MM.1S (cell line): Measurements from ENCODE around the gene FGFBP1.

Experiments used
- DNase-seq: peaks from one replicate; pipeline ENCODE4 v3.0.0-alpha.2; 2015
- H2AFZ ChIP-seq: fragments of 300-600 bp; sonication (generic); 2 replicates; pipeline ENCODE4 v1.6.0; 2016; ENCODE audit warnings: antibody characterized with exemption, low read length
- H3F3A ChIP-seq: fragments of 300-600 bp; sonication (generic); 2 replicates; pipeline ENCODE4 v1.6.1; 2016; ENCODE audit warnings: mild to moderate bottlenecking, antibody characterized with exemption, low read length, moderate library complexity, mixed read lengths; ENCODE audit not compliant: insufficient read depth
- H3K27ac ChIP-seq: fragments of 300-600 bp; sonication (generic); 2 replicates; pipeline ENCODE4 v1.5.1; 2016; ENCODE audit warnings: mild to moderate bottlenecking, low read length
- H3K27me3 ChIP-seq: fragments of 300-600 bp; sonication (generic); replicated peaks from 2 replicates; pipeline ENCODE4 v1.6.0; 2016; ENCODE audit warnings: low read length; ENCODE audit not compliant: insufficient read depth
- H3K36me3 ChIP-seq: fragments of 300-600 bp; sonication (generic); replicated peaks from 2 replicates; pipeline ENCODE4 v1.6.1; 2016; ENCODE audit warnings: mild to moderate bottlenecking, low read length, mixed read lengths; ENCODE audit not compliant: insufficient read depth
- H3K4me1 ChIP-seq: fragments of 300-600 bp; sonication (generic); 2 replicates; pipeline ENCODE4 v1.6.1; 2016; ENCODE audit warnings: low read length, mixed read lengths
- H3K4me2 ChIP-seq: fragments of 300-600 bp; sonication (generic); 2 replicates; pipeline ENCODE4 v1.6.0; 2016; ENCODE audit warnings: low read depth, low read length
- H3K4me3 ChIP-seq: fragments of 300-600 bp; sonication (generic); 2 replicates; pipeline ENCODE4 v1.5.1; 2016; ENCODE audit warnings: low read length, mixed read lengths
- H3K79me2 ChIP-seq: fragments of 300-600 bp; sonication (generic); 2 replicates; pipeline ENCODE4 v1.6.1; 2016; ENCODE audit warnings: mixed run types, low read length, mixed read lengths
- H3K9ac ChIP-seq: fragments of 300-600 bp; sonication (generic); 2 replicates; pipeline ENCODE4 v1.6.1; 2016; ENCODE audit warnings: low read length, mixed read lengths
- H3K9me2 ChIP-seq: fragments of 300-600 bp; sonication (generic); replicated peaks from 2 replicates; pipeline ENCODE4 v1.6.1; 2016; ENCODE audit warnings: mild to moderate bottlenecking, low read length, mixed read lengths; ENCODE audit not compliant: insufficient read depth
- H3K9me3 ChIP-seq: fragments of 300-600 bp; sonication (generic); replicated peaks from 2 replicates; pipeline ENCODE4 v1.6.1; 2016; ENCODE audit warnings: mild to moderate bottlenecking, low read length, mixed read lengths; ENCODE audit not compliant: insufficient read depth
- H4K20me1 ChIP-seq: fragments of 300-600 bp; sonication (generic); 2 replicates; pipeline ENCODE4 v1.6.1; 2016; ENCODE audit warnings: mild to moderate bottlenecking, low read length, moderate library complexity, mixed read lengths; ENCODE audit not compliant: insufficient read depth
- CTCF ChIP-seq: fragments of 300-600 bp; sonication (generic); IDR thresholded peaks from 2 replicates; pipeline ENCODE4 v1.5.1; 2016; ENCODE audit warnings: antibody characterized with exemption, low read length, mixed read lengths
- EZH2 ChIP-seq: fragments of 300-600 bp; sonication (generic); optimal IDR thresholded peaks from 2 replicates; pipeline ENCODE3; 2017; ENCODE audit warnings: low read depth, mild to moderate bottlenecking, antibody characterized with exemption, low read length, mixed read lengths
- EZH2phosphoT487 ChIP-seq: fragments of 300-600 bp; sonication (generic); IDR thresholded peaks from 2 replicates; pipeline ENCODE4 v1.6.1; 2018; ENCODE audit warnings: antibody characterized with exemption, low read length

The FGFBP1 gene

GRCh38 chr4:15928883-15929282 is 9.7 kb downstream of the FGFBP1 start:
- Histone ChIP-seq H3F3A (no peaks in the 10 kb centered on the region), H3K9ac (no peak overlapping the region), H3K36me3 (no peaks in the 10 kb centered on the region), H3K9me3 (no peaks in the 10 kb centered on the region), H3K27ac (no peak overlapping the region), H3K4me2 (no peak overlapping the region), H2AFZ (no peak overlapping the region), H3K79me2 (no peaks in the 10 kb centered on the region), H3K4me1 (no peaks in the 10 kb centered on the region), H3K4me3 (no peak overlapping the region), H3K27me3 (no peaks in the 10 kb centered on the region), H3K9me2 (no peaks in the 10 kb centered on the region), H4K20me1 (no peaks in the 10 kb centered on the region)
- no peak for DNase-seq
- TF ChIP-seq EZH2, result no peak
- TF ChIP-seq EZH2phosphoT487, result no peak
- TF ChIP-seq CTCF, result no peak

DNA sequence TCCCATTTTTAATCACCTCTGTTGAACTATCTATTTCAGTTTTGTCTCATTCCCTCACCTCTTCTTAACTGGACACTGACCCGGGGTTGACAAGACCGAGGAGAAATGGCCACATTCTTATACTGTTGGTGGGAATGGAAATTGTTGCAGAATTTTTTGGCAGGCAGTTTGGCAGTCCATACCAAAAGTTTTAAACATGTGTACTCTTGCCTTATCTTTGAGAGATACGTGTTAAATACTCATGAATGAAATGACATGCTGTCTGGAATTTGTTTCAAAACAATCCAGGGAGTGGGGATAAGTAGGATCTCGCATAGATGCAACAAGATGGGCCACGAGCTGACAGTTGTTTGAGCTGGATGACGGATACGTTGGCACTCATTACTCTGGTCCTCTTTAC is 12.1 kb downstream of the FGFBP1 start:
- Histone ChIP-seq H3K4me2 (no peak overlapping the region), H3K79me2 (no peaks in the 10 kb centered on the region), H3K36me3 (no peaks in the 10 kb centered on the region), H3K9ac (no peak overlapping the region), H3K9me2 (no peaks in the 10 kb centered on the region), H3K27me3 (no peaks in the 10 kb centered on the region), H4K20me1 (no peaks in the 10 kb centered on the region), H3K4me1 (no peaks in the 10 kb centered on the region), H3F3A (no peaks in the 10 kb centered on the region), H3K9me3 (no peaks in the 10 kb centered on the region), H3K4me3 (no peak overlapping the region), H2AFZ (no peak overlapping the region), H3K27ac (no peak overlapping the region)
- TF ChIP-seq CTCF (no peak), EZH2phosphoT487 (no peak)
- DNase-seq, result no peak

GRCh38 chr4:15925830-15926229 is 12.7 kb downstream of the FGFBP1 start:
- Histone ChIP-seq H3K36me3 (no peaks in the 10 kb centered on the region), H3F3A (no peaks in the 10 kb centered on the region), H3K4me3 (no peak overlapping the region), H3K9ac (no peak overlapping the region), H3K4me2 (no peak overlapping the region), H3K27ac (no peak overlapping the region), H2AFZ (no peak overlapping the region), H3K9me3 (no peaks in the 10 kb centered on the region), H3K4me1 (no peaks in the 10 kb centered on the region), H3K79me2 (no peaks in the 10 kb centered on the region), H4K20me1 (no peaks in the 10 kb centered on the region), H3K9me2 (no peaks in the 10 kb centered on the region), H3K27me3 (no peaks in the 10 kb centered on the region)
- DNase-seq, result no peak
- no peak for TF ChIP-seq CTCF

DNA sequence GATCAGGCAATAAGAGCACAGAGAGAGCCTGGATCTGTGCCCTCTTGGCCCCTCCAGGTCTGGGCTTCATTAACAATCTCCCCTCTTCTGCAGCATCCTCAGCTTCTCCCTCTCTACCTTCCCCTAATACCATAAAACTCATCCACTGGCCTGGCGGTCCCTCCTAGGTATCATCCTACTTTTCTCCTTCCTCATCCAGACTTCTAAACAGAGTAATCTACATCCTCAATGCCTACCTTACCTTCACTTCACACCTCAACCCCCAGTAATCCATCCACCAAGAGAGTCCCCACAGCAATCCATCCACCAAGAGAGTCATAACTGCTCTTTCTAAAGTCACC is 17.0 kb downstream of the FGFBP1 start:
- H3K9ac ChIP-seq, result no peak overlapping the region
- TF ChIP-seq EZH2phosphoT487, result no peak
- no peak for TF ChIP-seq EZH2
- no peak for TF ChIP-seq CTCF
- H3K27ac ChIP-seq, result no peak overlapping the region

More for the DNA sequence above, 17.0 kb downstream of the FGFBP1 start:
- H4K20me1 ChIP-seq, result no peaks in the 10 kb centered on the region
- no peaks in the 10 kb centered on the region for H3K36me3 ChIP-seq
- no peak overlapping the region for H3K4me2 ChIP-seq
- no peaks in the 10 kb centered on the region for H3K79me2 ChIP-seq
- no peaks in the 10 kb centered on the region for H3F3A ChIP-seq
- no peak overlapping the region for H3K4me3 ChIP-seq
- no peaks in the 10 kb centered on the region for H3K9me2 ChIP-seq
- DNase-seq, result no peak
- H3K9me3 ChIP-seq, result no peaks in the 10 kb centered on the region
- no peaks in the 10 kb centered on the region for H3K4me1 ChIP-seq
- no peaks in the 10 kb centered on the region for H3K27me3 ChIP-seq
- no peak overlapping the region for H2AFZ ChIP-seq
